HepG2 (cell line): Measurements from ENCODE around the gene ZCCHC24. TPM values are rescaled to one million over a fixed set of nuclear protein-coding genes. Genes with fewer than 3 reads are reported as not detected.

ENCODE experiments used
- ATAC-seq: fragments of 200-7000 bp; cut with Tn5 transposase; 3 replicates; pipeline ENCODE4 v1.9.1; 2020; ENCODE audit warnings: mild to moderate bottlenecking, moderate library complexity
- Bru-seq: library from RNA; stranded (reverse); fragments of 400-500 nt; gene quantifications from one replicate; lab custom pipeline; 2021; lab: Mats Ljungman, UMichigan
- BruChase-seq, 2 experiments: library from RNA; stranded (reverse); fragments of 400-500 nt; gene quantifications; one replicate each; lab custom pipeline; 2021; lab: Mats Ljungman, UMichigan
- BruUV-seq: library from RNA; stranded (reverse); fragments of 400-500 nt; replicated peaks from 2 replicates; lab custom pipeline; 2021; lab: Mats Ljungman, UMichigan
- CTCF ChIA-PET: fragments of 300-600 bp; formaldehyde crosslinking; extraction: SDS; loops from one replicate; lab custom pipeline; 2021; ENCODE audit warnings: low total read pairs, inconsistent platforms, low intra/inter-chr PET ratio; lab: Yijun Ruan, JAX
- POLR2A ChIA-PET: fragments of 350-600 bp; sonication (Branson Sonifier 250); formaldehyde crosslinking; loops from one replicate; lab custom pipeline; 2020; ENCODE audit warnings: antibody characterized with exemption, inconsistent platforms; lab: Yijun Ruan, JAX
- DNase-seq: peaks from one replicate; pipeline ENCODE4 v3.0.0-alpha.2; 2015; ENCODE audit warnings: low spot score
- FAIRE-seq: peaks from 3 replicates; lab custom pipeline; 2011; peaks lifted over from hg19 to GRCh38; lab: Jason Lieb, UNC
- H2AFZ ChIP-seq: one replicate; pipeline ENCODE4 v1.6.1; 2011; ENCODE audit warnings: low read length, inconsistent platforms
- H3K27ac ChIP-seq: fragments of 300-600 bp; 3 replicates; pipeline ENCODE4 v1.8.0; 2011; ENCODE audit warnings: mixed run types, mild to moderate bottlenecking, mixed read lengths, low read length, inconsistent platforms; ENCODE audit not compliant: insufficient read depth; ENCODE audit errors: extremely low read length
- H3K27me3 ChIP-seq, 2 experiments: fragments of 200-600 bp in 1 of 2; 2 replicates in 1 of 2; 3 replicates in 1 of 2; pipeline versions ENCODE4 v1.6.0 to v1.8.0; 2011; ENCODE audit warnings: low read length in 2 of 2, mild to moderate bottlenecking in 2 of 2, moderate library complexity in 2 of 2, inconsistent platforms in 1 of 2; ENCODE audit not compliant: insufficient read depth in 2 of 2, control insufficient read depth in 1 of 2
- H3K36me3 ChIP-seq, 2 experiments: fragments of 200-600 bp in 1 of 2; replicated peaks in 1 of 2; 2 replicates in 1 of 2; 3 replicates in 1 of 2; pipeline versions ENCODE4 v1.5.1 to v1.8.0; 2011; ENCODE audit warnings: low read length in 2 of 2, inconsistent platforms in 1 of 2; ENCODE audit not compliant: insufficient read depth in 2 of 2, control insufficient read depth in 1 of 2
- H3K4me1 ChIP-seq: 2 replicates; pipeline ENCODE4 v1.5.1; 2012; ENCODE audit warnings: low read length, inconsistent platforms; ENCODE audit not compliant: insufficient read depth
- H3K4me2 ChIP-seq: 2 replicates; pipeline ENCODE4 v1.6.0; 2011; ENCODE audit warnings: low read depth, low read length, inconsistent platforms
- H3K4me3 ChIP-seq, 3 experiments: fragments of 200-600 bp in 1 of 3; sonication (generic), shearing (Covaris generic) in 1 of 3; replicated peaks in 1 of 3; 2 replicates each; pipeline ENCODE4 v1.5.1; 2011 to 2016; ENCODE audit warnings: low read length in 3 of 3, inconsistent platforms in 2 of 3, low read depth in 2 of 3, mild to moderate bottlenecking in 2 of 3, control low read depth in 1 of 3, mixed read lengths in 1 of 3; ENCODE audit not compliant: insufficient read depth in 1 of 3
- H3K79me2 ChIP-seq: one replicate; pipeline ENCODE4 v1.6.1; 2011; ENCODE audit warnings: low read length, inconsistent platforms; ENCODE audit not compliant: insufficient read depth
- H3K9ac ChIP-seq: 2 replicates; pipeline ENCODE4 v1.6.0; 2011; ENCODE audit warnings: mild to moderate bottlenecking, low read depth, low read length, inconsistent platforms; ENCODE audit not compliant: insufficient read depth
- H3K9me3 ChIP-seq: 2 replicates; pipeline ENCODE4 v1.5.1; 2012; ENCODE audit warnings: mild to moderate bottlenecking, low read length
- H4K20me1 ChIP-seq: 2 replicates; pipeline ENCODE4 v1.6.0; 2011; ENCODE audit warnings: inconsistent platforms, mild to moderate bottlenecking, low read length, moderate library complexity; ENCODE audit not compliant: insufficient read depth
- ARNT ChIP-seq: fragments of 450-650 bp; IDR thresholded peaks from 2 replicates; pipeline ENCODE4 v1.6.1; 2017
- JUNB ChIP-seq: sonication (generic); formaldehyde crosslinking; IDR thresholded peaks from 2 replicates; pipeline ENCODE4 v1.8.0; 2022; ENCODE audit warnings: missing genetic modification reagents, mild to moderate bottlenecking, borderline replicate concordance
- SAP130 ChIP-seq: IDR thresholded peaks from 2 replicates; pipeline ENCODE4 v1.6.1; 2016; ENCODE audit warnings: low read depth
- SPEN ChIP-seq: sonication (generic); formaldehyde crosslinking; IDR thresholded peaks from 2 replicates; pipeline ENCODE4 v1.5.1; 2020; ENCODE audit warnings: low read depth, mild to moderate bottlenecking, missing genetic modification reagents
- TBL1XR1 ChIP-seq: fragments of 150-350 bp; IDR thresholded peaks from 2 replicates; pipeline ENCODE4 v1.6.1; 2014; ENCODE audit warnings: borderline replicate concordance, low read length; ENCODE audit not compliant: partially characterized antibody
- XRCC5 ChIP-seq: fragments of 200-400 bp; formaldehyde crosslinking; optimal IDR thresholded peaks from 2 replicates; pipeline ENCODE3; 2017; ENCODE audit warnings: mild to moderate bottlenecking, low read length
- WGBS: methylation state at CpG from one replicate; pipeline ENCODE4 v1.1.6; 2017; ENCODE audit warnings: low lambda C conversion rate; 5-methylcytosine and 5-hydroxymethylcytosine counted together
- in situ Hi-C: cut with HindIII; loops from 2 replicates; pipeline ENCODE4 v1.10.0; 2017; ENCODE audit warnings: low pct_unique_long_range_greater_than_20kb; ENCODE audit not compliant: extremely low pct_ligation_motif_present
- intact Hi-C: fragments of 100-400 bp; cut with micrococcal nuclease; formaldehyde crosslinking; loops from one replicate; pipeline ENCODE4 v1.10.0; 2022; ENCODE audit not compliant: unreplicated experiment
- long read RNA-seq, 2 experiments: library from RNA in 1 of 2; library from polyadenylated mRNA in 1 of 2; stranded (forward) in 1 of 2; unstranded in 1 of 2; transcript quantifications; one replicate each; pipeline ENCODE4 v2.0.0, GENCODE V29; 2019 to 2022
- polyA minus RNA-seq, 3 experiments: library from RNA; depleted of rRNA, polyadenylated mRNA; stranded (reverse); fragments of >200 nt; gene quantifications; 2 replicates each; pipeline ENCODE4 v1.2.3, GENCODE V29; 2011; ENCODE audit warnings: low replicate concordance in 1 of 3
- polyA plus RNA-seq, 8 experiments: library from polyadenylated mRNA; depleted of rRNA in 3 of 8; stranded (reverse) in 7 of 8; unstranded in 1 of 8; fragments of >200 nt; fragmentation: Illumina TruSeq in 4 of 8; extraction: Trizol in 4 of 8; gene quantifications; 2 replicates each; pipeline versions ENCODE4 v1.2.1 to v1.2.3, GENCODE V29; 2011 to 2016; ENCODE audit warnings: low read depth in 4 of 8, missing spikeins in 1 of 8, mixed read lengths in 1 of 8; ENCODE audit not compliant: insufficient read depth in 1 of 8
- total RNA-seq, 5 experiments: library from RNA; depleted of rRNA; stranded (reverse); fragments of >200 nt; fragmentation: Illumina TruSeq; extraction: Trizol; gene quantifications; 2 replicates each; pipeline ENCODE4 v1.2.3, GENCODE V29; 2016; ENCODE audit warnings: low read depth in 1 of 5
- TF ChIP-seq, protein P1 (sequence below): sonication (generic); formaldehyde crosslinking; IDR thresholded peaks from 2 replicates; pipeline ENCODE4 v1.8.0; 2022; ENCODE audit warnings: mild to moderate bottlenecking, missing genetic modification reagents, borderline replicate concordance
- TF ChIP-seq, protein P2 (sequence below): fragments of 450-650 bp; IDR thresholded peaks from 2 replicates; pipeline ENCODE4 v1.6.1; 2016
- TF ChIP-seq, protein P3 (sequence below): sonication (generic); formaldehyde crosslinking; IDR thresholded peaks from 2 replicates; pipeline ENCODE4 v1.4.0; 2020; ENCODE audit warnings: mild to moderate bottlenecking, missing genetic modification reagents
- TF ChIP-seq, protein P4 (sequence below): sonication (generic); formaldehyde crosslinking; IDR thresholded peaks from 2 replicates; pipeline ENCODE4 v1.4.0; 2020; ENCODE audit warnings: mild to moderate bottlenecking, low read depth, missing genetic modification reagents

The ZCCHC24 gene
- 3.1 and 3.9 TPM in 2 replicates for total RNA-seq (2016; rRNA removed; fragmentation: Illumina TruSeq; extraction: Trizol)
- 0.62 and 0.81 TPM in 2 replicates for total RNA-seq (2016; cell fraction: cytosol; rRNA removed; fragmentation: Illumina TruSeq; extraction: Trizol; ENCODE audit: low read depth)
- 3.5 and 3.6 TPM in 2 replicates for total RNA-seq (2016; cell fraction: insoluble cytoplasmic fraction; rRNA removed; fragmentation: Illumina TruSeq; extraction: Trizol)
- 3.7 and 4.0 TPM in 2 replicates for total RNA-seq (2016; cell fraction: membrane; rRNA removed; fragmentation: Illumina TruSeq; extraction: Trizol)
- 2.4 and 2.5 TPM in 2 replicates for total RNA-seq (2016; cell fraction: nucleus; rRNA removed; fragmentation: Illumina TruSeq; extraction: Trizol)
- 7.7 and 7.9 TPM in 2 replicates for polyA plus RNA-seq (2011; rRNA removed)
- 6.1 and 7.9 TPM in 2 replicates for polyA plus RNA-seq (2011; cell fraction: cytosol; rRNA removed)
- 5.9 and 9.2 TPM in 2 replicates for polyA plus RNA-seq (2011; cell fraction: nucleus; rRNA removed)
- 3.8 and 4.0 TPM in 2 replicates for polyA plus RNA-seq (2012)
- 0.43 and 0.45 TPM in 2 replicates for polyA plus RNA-seq (2016; cell fraction: cytosol; fragmentation: Illumina TruSeq; extraction: Trizol; ENCODE audit: low read depth)
- polyA plus RNA-seq (2016; cell fraction: insoluble cytoplasmic fraction; fragmentation: Illumina TruSeq; extraction: Trizol; ENCODE audit: low read depth), result 5.1 and 5.5 TPM in 2 replicates
- polyA plus RNA-seq (2016; cell fraction: membrane; fragmentation: Illumina TruSeq; extraction: Trizol; ENCODE audit: low read depth), result 2.8 and 3.1 TPM in 2 replicates
- 4.3 and 4.9 TPM in 2 replicates for polyA plus RNA-seq (2016; cell fraction: nucleus; fragmentation: Illumina TruSeq; extraction: Trizol; ENCODE audit: insufficient read depth, low read depth)
- polyA minus RNA-seq (2011; rRNA and poly(A)+ RNA removed; ENCODE audit: low replicate concordance), result 4.8 and 18.6 TPM in 2 replicates
- 7.8 and 8.3 TPM in 2 replicates for polyA minus RNA-seq (2011; cell fraction: cytosol; rRNA and poly(A)+ RNA removed)
- polyA minus RNA-seq (2011; cell fraction: nucleus; rRNA and poly(A)+ RNA removed), result 3.5 and 3.6 TPM in 2 replicates
- percentile 54 among the genes with signal in this experiment for Bru-seq, nascent RNA
- BruChase-seq, experiment 1, labeled RNA remaining after a 6-hour chase, result percentile 58 among the genes with signal in this experiment
- BruChase-seq, experiment 2, labeled RNA remaining after a 2-hour chase, result percentile 55 among the genes with signal in this experiment
- long read RNA-seq, experiment 1, partial matches to known transcripts, result 1 of 6 reads
- long read RNA-seq, experiment 1, other reads (novel, unspliced or antisense), result 5 of 6 reads
- long read RNA-seq, experiment 2, full-length matches to known transcripts, result 1 of 20 reads
- long read RNA-seq, experiment 2, partial matches to known transcripts, result 0 of 20 reads
- long read RNA-seq, experiment 2, other reads (novel, unspliced or antisense), result 19 of 20 reads

DNA sequence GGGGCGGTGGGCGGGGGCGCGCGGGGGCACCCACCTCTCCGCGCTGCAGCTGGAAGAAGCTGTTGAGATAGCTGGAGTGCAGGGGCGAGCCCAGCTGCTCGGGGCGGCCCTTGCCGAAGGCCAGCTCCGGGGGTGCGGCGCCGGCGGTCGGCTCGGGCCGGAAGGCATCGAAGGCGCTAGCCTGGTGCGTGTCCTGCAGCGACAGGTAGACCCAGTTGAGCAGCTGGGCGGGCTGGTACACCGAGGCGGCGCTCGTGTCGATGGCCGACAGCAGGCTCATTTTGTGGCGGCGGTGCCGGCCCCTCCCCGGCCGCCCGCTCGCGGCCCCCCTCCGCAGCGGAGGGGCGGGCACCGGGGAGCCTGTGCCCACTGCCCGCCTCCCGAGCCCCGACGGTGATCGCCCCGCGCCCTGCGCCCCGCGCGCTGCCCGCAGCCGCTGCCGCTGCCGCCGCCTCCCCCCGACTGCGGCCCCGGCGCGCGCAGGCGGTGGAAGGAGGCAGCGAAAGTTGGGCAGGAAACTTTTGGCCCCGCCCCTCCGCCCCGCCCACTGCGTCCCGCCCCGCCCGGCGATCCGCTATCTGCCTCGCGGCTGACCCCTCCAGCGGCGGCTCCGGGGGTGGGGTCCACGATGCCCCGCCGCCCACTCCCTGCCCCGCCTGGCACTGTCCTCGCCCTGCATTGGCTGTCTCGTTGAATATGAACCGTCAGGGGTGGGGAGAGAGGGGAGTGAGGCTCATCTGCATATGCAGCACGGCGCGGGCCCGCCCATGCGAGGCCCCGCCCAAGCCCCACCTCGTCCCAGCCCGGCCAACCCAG is at the start of gene ZCCHC24:
ZCCHC24 (minus strand) TSS at position 464 of the 816 bp plus-strand sequence; CDS start at position 280, 184 bp downstream.
- intact Hi-C loops, result loop anchor here (1.0 to 5.0 kb wide), 2 partner anchors 21 to 43 kb away; no protein-coding TSS in a partner anchor
- POLR2A ChIA-PET, result interaction anchor here (1.4 to 2.4 kb wide), 4 partner anchors 9 to 66 kb away, joined by 5 to 18 read pairs (median 10); no protein-coding TSS in a partner anchor
- FAIRE-seq, result peak; percentile 81
- H3K4me2 ChIP-seq, result peak within 1 kb of the TSS; percentile 96
- H3K36me3 ChIP-seq, result no peaks in the 10 kb centered on the region
- ATAC-seq, result peak; percentile 95
- WGBS, result 0% methylated on average over 16 of the region's 95 CpGs
- no TSS peak for BruUV-seq
- H2AFZ ChIP-seq, result no peak within 1 kb of the TSS
- peak; percentile 96 for DNase-seq
- peaks cover 54% of the 10 kb centered on the region for H3K4me1 ChIP-seq
- H3K9ac ChIP-seq, result peak within 1 kb of the TSS; percentile 62
- H3K27ac ChIP-seq, result no peak within 1 kb of the TSS
- no peaks in the 10 kb centered on the region for H4K20me1 ChIP-seq
- peaks cover 2 to 21% of the 10 kb centered on the region in 2 experiments; a peak in 4 of 5 replicates for H3K27me3 ChIP-seq
- no peaks in the 10 kb centered on the region for H3K79me2 ChIP-seq
- in situ Hi-C loops, result no loop called here
- H3K4me3 ChIP-seq, result peak within 1 kb of the TSS; percentile 69 to 77 (median 76)
- no peaks in the 10 kb centered on the region for H3K9me3 ChIP-seq
- CTCF ChIA-PET, result no interaction called here
- TF ChIP-seq TBL1XR1, result no peak
- TF ChIP-seq, protein P1, sequence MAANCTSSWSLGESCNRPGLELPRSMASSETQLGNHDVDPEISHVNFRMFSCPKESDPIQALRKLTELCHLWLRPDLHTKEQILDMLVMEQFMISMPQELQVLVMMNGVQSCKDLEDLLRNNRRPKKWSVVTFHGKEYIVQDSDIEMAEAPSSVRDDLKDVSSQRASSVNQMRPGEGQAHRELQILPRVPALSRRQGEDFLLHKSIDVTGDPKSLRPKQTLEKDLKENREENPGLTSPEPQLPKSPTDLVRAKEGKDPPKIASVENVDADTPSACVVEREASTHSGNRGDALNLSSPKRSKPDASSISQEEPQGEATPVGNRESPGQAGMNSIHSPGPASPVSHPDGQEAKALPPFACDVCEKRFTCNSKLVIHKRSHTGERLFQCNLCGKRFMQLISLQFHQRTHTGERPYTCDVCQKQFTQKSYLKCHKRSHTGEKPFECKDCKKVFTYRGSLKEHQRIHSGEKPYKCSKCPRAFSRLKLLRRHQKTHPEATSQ (CRISPR knock-in tag), result no peak
- no peak for TF ChIP-seq XRCC5
- TF ChIP-seq JUNB (CRISPR knock-in tag), result no peak
- TF ChIP-seq, protein P2, sequence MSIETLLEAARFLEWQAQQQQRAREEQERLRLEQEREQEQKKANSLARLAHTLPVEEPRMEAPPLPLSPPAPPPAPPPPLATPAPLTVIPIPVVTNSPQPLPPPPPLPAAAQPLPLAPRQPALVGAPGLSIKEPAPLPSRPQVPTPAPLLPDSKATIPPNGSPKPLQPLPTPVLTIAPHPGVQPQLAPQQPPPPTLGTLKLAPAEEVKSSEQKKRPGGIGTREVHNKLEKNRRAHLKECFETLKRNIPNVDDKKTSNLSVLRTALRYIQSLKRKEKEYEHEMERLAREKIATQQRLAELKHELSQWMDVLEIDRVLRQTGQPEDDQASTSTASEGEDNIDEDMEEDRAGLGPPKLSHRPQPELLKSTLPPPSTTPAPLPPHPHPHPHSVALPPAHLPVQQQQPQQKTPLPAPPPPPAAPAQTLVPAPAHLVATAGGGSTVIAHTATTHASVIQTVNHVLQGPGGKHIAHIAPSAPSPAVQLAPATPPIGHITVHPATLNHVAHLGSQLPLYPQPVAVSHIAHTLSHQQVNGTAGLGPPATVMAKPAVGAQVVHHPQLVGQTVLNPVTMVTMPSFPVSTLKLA, result 0 out of 2 replicates have a peak, but pooled peaks have one; percentile 9
- TF ChIP-seq ARNT, result no peak
- TF ChIP-seq, protein P3, sequence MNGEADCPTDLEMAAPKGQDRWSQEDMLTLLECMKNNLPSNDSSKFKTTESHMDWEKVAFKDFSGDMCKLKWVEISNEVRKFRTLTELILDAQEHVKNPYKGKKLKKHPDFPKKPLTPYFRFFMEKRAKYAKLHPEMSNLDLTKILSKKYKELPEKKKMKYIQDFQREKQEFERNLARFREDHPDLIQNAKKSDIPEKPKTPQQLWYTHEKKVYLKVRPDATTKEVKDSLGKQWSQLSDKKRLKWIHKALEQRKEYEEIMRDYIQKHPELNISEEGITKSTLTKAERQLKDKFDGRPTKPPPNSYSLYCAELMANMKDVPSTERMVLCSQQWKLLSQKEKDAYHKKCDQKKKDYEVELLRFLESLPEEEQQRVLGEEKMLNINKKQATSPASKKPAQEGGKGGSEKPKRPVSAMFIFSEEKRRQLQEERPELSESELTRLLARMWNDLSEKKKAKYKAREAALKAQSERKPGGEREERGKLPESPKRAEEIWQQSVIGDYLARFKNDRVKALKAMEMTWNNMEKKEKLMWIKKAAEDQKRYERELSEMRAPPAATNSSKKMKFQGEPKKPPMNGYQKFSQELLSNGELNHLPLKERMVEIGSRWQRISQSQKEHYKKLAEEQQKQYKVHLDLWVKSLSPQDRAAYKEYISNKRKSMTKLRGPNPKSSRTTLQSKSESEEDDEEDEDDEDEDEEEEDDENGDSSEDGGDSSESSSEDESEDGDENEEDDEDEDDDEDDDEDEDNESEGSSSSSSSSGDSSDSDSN (CRISPR knock-in tag), result 0 out of 2 replicates have a peak, but pooled peaks have one; percentile 6
- no peak for TF ChIP-seq SPEN (CRISPR knock-in tag)
- TF ChIP-seq, protein P4, sequence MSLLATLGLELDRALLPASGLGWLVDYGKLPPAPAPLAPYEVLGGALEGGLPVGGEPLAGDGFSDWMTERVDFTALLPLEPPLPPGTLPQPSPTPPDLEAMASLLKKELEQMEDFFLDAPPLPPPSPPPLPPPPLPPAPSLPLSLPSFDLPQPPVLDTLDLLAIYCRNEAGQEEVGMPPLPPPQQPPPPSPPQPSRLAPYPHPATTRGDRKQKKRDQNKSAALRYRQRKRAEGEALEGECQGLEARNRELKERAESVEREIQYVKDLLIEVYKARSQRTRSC (CRISPR knock-in tag), result no peak
- peak; percentile 1 for TF ChIP-seq SAP130
